HepG2 (cell line): ENCODE measurements around the gene RESP18. TPM values are rescaled to one million over a fixed set of nuclear protein-coding genes. Genes with fewer than 3 reads are reported as not detected.

Source experiments
- ARHGAP35 ChIP-seq: sonication (generic); formaldehyde crosslinking; IDR thresholded peaks from 2 replicates; pipeline ENCODE4 v1.9.0; 2022; ENCODE audit warnings: mild to moderate bottlenecking, inconsistent platforms, moderate library complexity, missing genetic modification reagents, borderline replicate concordance
- FOXC1 ChIP-seq: sonication (generic); formaldehyde crosslinking; IDR thresholded peaks from 2 replicates; pipeline ENCODE4 v1.8.0; 2022; ENCODE audit warnings: mild to moderate bottlenecking, missing genetic modification reagents, borderline replicate concordance
- HIVEP1 ChIP-seq: sonication (generic); formaldehyde crosslinking; IDR thresholded peaks from 2 replicates; pipeline ENCODE4 v1.4.0; 2020; ENCODE audit warnings: mild to moderate bottlenecking, missing genetic modification reagents
- KDM5A ChIP-seq: fragments of 200-600 bp; sonication (generic); IDR thresholded peaks from 2 replicates; pipeline ENCODE4 v1.7.0; 2018; ENCODE audit warnings: antibody characterized with exemption, mild to moderate bottlenecking, low read length, borderline replicate concordance
- MBNL3 ChIP-seq: fragments of 250-450 bp; sonication (Bioruptor Pico); conservative IDR thresholded peaks from 2 replicates; pipeline ENCODE4 v1.8.0; 2022; ENCODE audit warnings: mild to moderate bottlenecking, inconsistent platforms
- MXD4 ChIP-seq: IDR thresholded peaks from 2 replicates; pipeline ENCODE4 v1.6.1; 2016; ENCODE audit warnings: mild to moderate bottlenecking, missing biosample characterization, missing genetic modification reagents
- NCOR1 ChIP-seq: fragments of 200-600 bp; sonication (generic); IDR thresholded peaks from 2 replicates; pipeline ENCODE4 v1.7.0; 2017; ENCODE audit warnings: antibody characterized with exemption, low read length, borderline replicate concordance
- PHF21A ChIP-seq: sonication (generic); formaldehyde crosslinking; IDR thresholded peaks from 2 replicates; pipeline ENCODE4 v1.5.0; 2020; ENCODE audit warnings: mild to moderate bottlenecking, missing genetic modification reagents
- YEATS4 ChIP-seq: sonication (generic); formaldehyde crosslinking; IDR thresholded peaks from 2 replicates; pipeline ENCODE4 v1.4.0; 2020; ENCODE audit warnings: missing genetic modification reagents, borderline replicate concordance
- ZEB1 ChIP-seq: IDR thresholded peaks from 2 replicates; pipeline ENCODE4 v1.6.1; 2012; ENCODE audit warnings: mild to moderate bottlenecking, low read depth, inconsistent platforms; ENCODE audit not compliant: insufficient replicate concordance
- ZFX ChIP-seq: sonication (generic); formaldehyde crosslinking; IDR thresholded peaks from 2 replicates; pipeline ENCODE4 v1.4.0; 2020; ENCODE audit warnings: mild to moderate bottlenecking, low read depth, missing genetic modification reagents, moderate library complexity
- ZKSCAN1 ChIP-seq: fragments of 150-350 bp; IDR thresholded peaks from 2 replicates; pipeline ENCODE4 v1.6.1; 2014; ENCODE audit warnings: low read length
- ZNF180 ChIP-seq: sonication (generic); formaldehyde crosslinking; IDR thresholded peaks from 2 replicates; pipeline ENCODE4 v1.4.0; 2020; ENCODE audit warnings: low read depth, missing genetic modification reagents, borderline replicate concordance
- ZNF3 ChIP-seq: IDR thresholded peaks from 2 replicates; pipeline ENCODE4 v1.7.0; 2017; ENCODE audit warnings: inconsistent platforms
- ZNF34 ChIP-seq: sonication (generic); formaldehyde crosslinking; IDR thresholded peaks from 2 replicates; pipeline ENCODE4 v1.4.0; 2020; ENCODE audit warnings: mild to moderate bottlenecking, missing genetic modification reagents, borderline replicate concordance
- ZNF567 ChIP-seq: sonication (generic); formaldehyde crosslinking; IDR thresholded peaks from 2 replicates; pipeline ENCODE4 v1.8.1; 2023; ENCODE audit warnings: mild to moderate bottlenecking, missing genetic modification reagents, borderline replicate concordance
- polyA plus RNA-seq, 8 experiments: library from polyadenylated mRNA; depleted of rRNA in 3 of 8; stranded (reverse) in 7 of 8; unstranded in 1 of 8; fragments of >200 nt; fragmentation: Illumina TruSeq in 4 of 8; extraction: Trizol in 4 of 8; gene quantifications; 2 replicates each; pipeline versions ENCODE4 v1.2.1 to v1.2.3, GENCODE V29; 2011 to 2016; ENCODE audit warnings: low read depth in 4 of 8, missing spikeins in 1 of 8, mixed read lengths in 1 of 8; ENCODE audit not compliant: insufficient read depth in 1 of 8
- total RNA-seq, 5 experiments: library from RNA; depleted of rRNA; stranded (reverse); fragments of >200 nt; fragmentation: Illumina TruSeq; extraction: Trizol; gene quantifications; 2 replicates each; pipeline ENCODE4 v1.2.3, GENCODE V29; 2016; ENCODE audit warnings: low read depth in 1 of 5
- TF ChIP-seq, protein P1 (sequence below): sonication (generic); formaldehyde crosslinking; IDR thresholded peaks from 2 replicates; pipeline ENCODE4 v1.5.0; 2020; ENCODE audit warnings: mild to moderate bottlenecking, missing genetic modification reagents
- TF ChIP-seq, protein P2 (sequence below): IDR thresholded peaks from 2 replicates; pipeline ENCODE4 v1.6.1; 2016; ENCODE audit warnings: missing compliant biosample characterization, missing genetic modification reagents, borderline replicate concordance
- TF ChIP-seq, protein P3 (sequence below), 2 experiments: sonication (generic) in 1 of 2; formaldehyde crosslinking in 1 of 2; IDR thresholded peaks; 2 replicates each; pipeline versions ENCODE4 v1.4.0 to v1.6.1; 2016 to 2020; ENCODE audit warnings: borderline replicate concordance in 1 of 2, low read depth in 1 of 2, mild to moderate bottlenecking in 1 of 2, missing genetic modification reagents in 1 of 2

The RESP18 gene
- total and polyA plus RNA-seq, 2 of the 13 experiments (the other 11 are each of a cell fraction or from before 2014, with no cell fraction given): not detected

- TF ChIP-seq YEATS4 (CRISPR knock-in tag): peak; percentile 95
- TF ChIP-seq ZNF180 (CRISPR knock-in tag): no peak
- peak; percentile 95 for TF ChIP-seq ZFX
- TF ChIP-seq, protein P1, sequence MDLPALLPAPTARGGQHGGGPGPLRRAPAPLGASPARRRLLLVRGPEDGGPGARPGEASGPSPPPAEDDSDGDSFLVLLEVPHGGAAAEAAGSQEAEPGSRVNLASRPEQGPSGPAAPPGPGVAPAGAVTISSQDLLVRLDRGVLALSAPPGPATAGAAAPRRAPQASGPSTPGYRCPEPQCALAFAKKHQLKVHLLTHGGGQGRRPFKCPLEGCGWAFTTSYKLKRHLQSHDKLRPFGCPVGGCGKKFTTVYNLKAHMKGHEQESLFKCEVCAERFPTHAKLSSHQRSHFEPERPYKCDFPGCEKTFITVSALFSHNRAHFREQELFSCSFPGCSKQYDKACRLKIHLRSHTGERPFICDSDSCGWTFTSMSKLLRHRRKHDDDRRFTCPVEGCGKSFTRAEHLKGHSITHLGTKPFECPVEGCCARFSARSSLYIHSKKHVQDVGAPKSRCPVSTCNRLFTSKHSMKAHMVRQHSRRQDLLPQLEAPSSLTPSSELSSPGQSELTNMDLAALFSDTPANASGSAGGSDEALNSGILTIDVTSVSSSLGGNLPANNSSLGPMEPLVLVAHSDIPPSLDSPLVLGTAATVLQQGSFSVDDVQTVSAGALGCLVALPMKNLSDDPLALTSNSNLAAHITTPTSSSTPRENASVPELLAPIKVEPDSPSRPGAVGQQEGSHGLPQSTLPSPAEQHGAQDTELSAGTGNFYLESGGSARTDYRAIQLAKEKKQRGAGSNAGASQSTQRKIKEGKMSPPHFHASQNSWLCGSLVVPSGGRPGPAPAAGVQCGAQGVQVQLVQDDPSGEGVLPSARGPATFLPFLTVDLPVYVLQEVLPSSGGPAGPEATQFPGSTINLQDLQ (CRISPR knock-in tag): no peak
- no peak for TF ChIP-seq KDM5A
- peak; percentile 96 for TF ChIP-seq FOXC1 (CRISPR knock-in tag)
- TF ChIP-seq, protein P2, sequence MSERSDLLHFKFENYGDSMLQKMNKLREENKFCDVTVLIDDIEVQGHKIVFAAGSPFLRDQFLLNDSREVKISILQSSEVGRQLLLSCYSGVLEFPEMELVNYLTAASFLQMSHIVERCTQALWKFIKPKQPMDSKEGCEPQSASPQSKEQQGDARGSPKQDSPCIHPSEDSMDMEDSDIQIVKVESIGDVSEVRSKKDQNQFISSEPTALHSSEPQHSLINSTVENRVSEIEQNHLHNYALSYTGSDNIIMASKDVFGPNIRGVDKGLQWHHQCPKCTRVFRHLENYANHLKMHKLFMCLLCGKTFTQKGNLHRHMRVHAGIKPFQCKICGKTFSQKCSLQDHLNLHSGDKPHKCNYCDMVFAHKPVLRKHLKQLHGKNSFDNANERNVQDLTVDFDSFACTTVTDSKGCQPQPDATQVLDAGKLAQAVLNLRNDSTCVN (CRISPR knock-in tag): peak; percentile 63; the same call in 1 of the 2 replicates
- TF ChIP-seq ZNF3: no peak
- peak; percentile 70; the same call in 1 of the 2 replicates for TF ChIP-seq PHF21A (CRISPR knock-in tag)
- TF ChIP-seq ARHGAP35 (CRISPR knock-in tag): no peak; the same call in 1 of the 2 replicates
- 0 out of 2 replicates have a peak, but pooled peaks have one; percentile 59 for TF ChIP-seq ZNF34 (CRISPR knock-in tag)
- no peak for TF ChIP-seq MBNL3 (CRISPR knock-in tag)
- TF ChIP-seq, protein P3, sequence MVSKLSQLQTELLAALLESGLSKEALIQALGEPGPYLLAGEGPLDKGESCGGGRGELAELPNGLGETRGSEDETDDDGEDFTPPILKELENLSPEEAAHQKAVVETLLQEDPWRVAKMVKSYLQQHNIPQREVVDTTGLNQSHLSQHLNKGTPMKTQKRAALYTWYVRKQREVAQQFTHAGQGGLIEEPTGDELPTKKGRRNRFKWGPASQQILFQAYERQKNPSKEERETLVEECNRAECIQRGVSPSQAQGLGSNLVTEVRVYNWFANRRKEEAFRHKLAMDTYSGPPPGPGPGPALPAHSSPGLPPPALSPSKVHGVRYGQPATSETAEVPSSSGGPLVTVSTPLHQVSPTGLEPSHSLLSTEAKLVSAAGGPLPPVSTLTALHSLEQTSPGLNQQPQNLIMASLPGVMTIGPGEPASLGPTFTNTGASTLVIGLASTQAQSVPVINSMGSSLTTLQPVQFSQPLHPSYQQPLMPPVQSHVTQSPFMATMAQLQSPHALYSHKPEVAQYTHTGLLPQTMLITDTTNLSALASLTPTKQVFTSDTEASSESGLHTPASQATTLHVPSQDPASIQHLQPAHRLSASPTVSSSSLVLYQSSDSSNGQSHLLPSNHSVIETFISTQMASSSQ (IDR thresholded peaks at IDR 0.05; ENCODE audit: low read depth): no peak; the same call in 1 of the 2 replicates
- TF ChIP-seq, protein P3 (CRISPR knock-in tag; IDR thresholded peaks at IDR 0.05; ENCODE audit: borderline replicate concordance): peak; percentile 75; the same call in 1 of the 2 replicates
- TF ChIP-seq MXD4 (CRISPR knock-in tag): peak; percentile 87
- no peak for TF ChIP-seq NCOR1
- TF ChIP-seq ZEB1: peak; percentile 86
- 0 out of 2 replicates have a peak, but pooled peaks have one; percentile 69 for TF ChIP-seq ZNF567 (CRISPR knock-in tag)
- peak; percentile 57; the same call in 1 of the 2 replicates for TF ChIP-seq ZKSCAN1
- peak; percentile 64; the same call in 1 of the 2 replicates for TF ChIP-seq HIVEP1
Observed at GRCh38 chr2:219294356-219295351, 37.9 kb downstream of the RESP18 start (continued).
